ENCODE data around the gene MAPK14. TPM values are rescaled to one million over a fixed set of nuclear protein-coding genes. Genes with fewer than 3 reads are reported as not detected.

Gene MAPK14
- total and polyA plus RNA-seq, 3 donors from 2014 or later: 21.8 to 58.3 (median 57.3) TPM

GRCh38 chr6:36116066-36116864 is 88.7 kb downstream of the MAPK14 start:
- H3K27me3 ChIP-seq: no peaks in the 10 kb centered on the region
- H3K36me3 ChIP-seq (ENCODE audit: low read depth, missing control alignments): no peaks in the 10 kb centered on the region
- H3K9me3 ChIP-seq: no peaks in the 10 kb centered on the region
- DNase-seq: no peak
- intact Hi-C loops (cut with DNase I; ENCODE audit: low total_unique reads): no loop called here
- H3K27ac ChIP-seq: no peak overlapping the region
- H3K4me3 ChIP-seq: no peak overlapping the region
- peaks cover 3% of the 10 kb centered on the region for H3K4me1 ChIP-seq
- 89 to 92% methylated on average over 3 of the region's 3 CpGs for WGBS, 2 donors
- TF ChIP-seq CTCF (IDR thresholded peaks at IDR 0.05): no peak
- TF ChIP-seq POLR2A (IDR thresholded peaks at IDR 0.05): no peak

DNA sequence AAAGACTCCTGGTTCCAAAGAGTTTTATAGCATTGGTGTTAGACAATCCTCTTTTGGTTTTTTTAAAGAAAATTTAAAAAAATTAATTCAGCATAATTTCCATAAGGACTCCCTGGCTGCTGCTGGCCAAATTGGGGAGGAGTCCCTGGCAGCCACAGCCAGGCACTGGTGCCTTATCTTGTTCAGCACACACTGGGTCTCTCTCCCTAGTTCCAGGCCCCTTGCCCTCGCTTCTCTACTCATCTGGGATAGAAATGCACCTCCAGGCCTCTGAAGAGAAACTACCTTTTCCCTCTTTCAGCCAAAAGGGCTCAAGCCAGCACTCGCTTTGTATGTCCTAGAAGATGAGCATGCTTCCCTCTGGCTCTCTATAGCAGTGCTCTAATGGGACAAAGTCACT is 89.3 kb downstream of the MAPK14 start:
- peaks cover 3% of the 10 kb centered on the region for H3K4me1 ChIP-seq
- intact Hi-C loops (cut with DNase I; ENCODE audit: low total_unique reads): no loop called here
- no peak overlapping the region for H3K27ac ChIP-seq
- 70 to 91% methylated on average over 2 of the region's 2 CpGs for WGBS, 2 donors
- TF ChIP-seq CTCF (IDR thresholded peaks at IDR 0.05): no peak
- no peak for DNase-seq
- H3K27me3 ChIP-seq: no peaks in the 10 kb centered on the region
- no peaks in the 10 kb centered on the region for H3K36me3 ChIP-seq (ENCODE audit: low read depth, missing control alignments)
- no peaks in the 10 kb centered on the region for H3K9me3 ChIP-seq
- H3K4me3 ChIP-seq: no peak overlapping the region

- intact Hi-C loops (cut with DNase I; ENCODE audit: low total_unique reads): no loop called here
- no peak overlapping the region for H3K27ac ChIP-seq
Measured at GRCh38 chr6:36117658-36118549, 90.3 kb downstream of the MAPK14 start.

GRCh38 chr6:36118550-36119107 is 91.0 kb downstream of the MAPK14 start:
- Histone ChIP-seq H3K27ac (no peak overlapping the region), H3K4me3 (no peak overlapping the region), H3K4me1 (no peaks in the 10 kb centered on the region), H3K9me3 (no peaks in the 10 kb centered on the region), H3K27me3 (no peaks in the 10 kb centered on the region), H3K36me3 (ENCODE audit: low read depth, missing control alignments) (no peaks in the 10 kb centered on the region)
- intact Hi-C loops (cut with DNase I; ENCODE audit: low total_unique reads): no loop called here
- TF ChIP-seq CTCF (IDR thresholded peaks at IDR 0.05): no peak
- TF ChIP-seq POLR2A (IDR thresholded peaks at IDR 0.05): no peak
- 75 to 88% methylated on average over 4 of the region's 4 CpGs for WGBS, 2 donors
- DNase-seq: no peak

More at GRCh38 chr6:36117658-36118549, 90.3 kb downstream of the MAPK14 start:
- Histone ChIP-seq H3K27me3 (no peaks in the 10 kb centered on the region), H3K4me1 (peaks cover 3% of the 10 kb centered on the region), H3K9me3 (no peaks in the 10 kb centered on the region), H3K4me3 (no peak overlapping the region), H3K36me3 (ENCODE audit: low read depth, missing control alignments) (no peaks in the 10 kb centered on the region)
- no peak for DNase-seq
- TF ChIP-seq POLR2A (IDR thresholded peaks at IDR 0.05): no peak
- TF ChIP-seq CTCF (IDR thresholded peaks at IDR 0.05): no peak
- WGBS, 2 donors: 91% methylated on average over 8 of the region's 8 CpGs
